HepG2 (cell line): ENCODE data around the gene ANKRD22. TPM values are rescaled to one million over a fixed set of nuclear protein-coding genes. Genes with fewer than 3 reads are reported as not detected.

Experiments used
- ATAC-seq: fragments of 200-7000 bp; cut with Tn5 transposase; 3 replicates; pipeline ENCODE4 v1.9.1; 2020; ENCODE audit warnings: mild to moderate bottlenecking, moderate library complexity
- BruUV-seq: library from RNA; stranded (reverse); fragments of 400-500 nt; replicated peaks from 2 replicates; lab custom pipeline; 2021; lab: Mats Ljungman, UMichigan
- CTCF ChIA-PET: fragments of 300-600 bp; formaldehyde crosslinking; extraction: SDS; loops from one replicate; lab custom pipeline; 2021; ENCODE audit warnings: low total read pairs, inconsistent platforms, low intra/inter-chr PET ratio; lab: Yijun Ruan, JAX
- POLR2A ChIA-PET: fragments of 350-600 bp; sonication (Branson Sonifier 250); formaldehyde crosslinking; loops from one replicate; lab custom pipeline; 2020; ENCODE audit warnings: antibody characterized with exemption, inconsistent platforms; lab: Yijun Ruan, JAX
- DNase-seq: peaks from one replicate; pipeline ENCODE4 v3.0.0-alpha.2; 2015; ENCODE audit warnings: low spot score
- FAIRE-seq: peaks from 3 replicates; lab custom pipeline; 2011; peaks lifted over from hg19 to GRCh38; lab: Jason Lieb, UNC
- H2AFZ ChIP-seq: one replicate; pipeline ENCODE4 v1.6.1; 2011; ENCODE audit warnings: low read length, inconsistent platforms
- H3K27ac ChIP-seq: fragments of 300-600 bp; 3 replicates; pipeline ENCODE4 v1.8.0; 2011; ENCODE audit warnings: mixed run types, mild to moderate bottlenecking, mixed read lengths, low read length, inconsistent platforms; ENCODE audit not compliant: insufficient read depth; ENCODE audit errors: extremely low read length
- H3K27me3 ChIP-seq, 2 experiments: fragments of 200-600 bp in 1 of 2; 2 replicates in 1 of 2; 3 replicates in 1 of 2; pipeline versions ENCODE4 v1.6.0 to v1.8.0; 2011; ENCODE audit warnings: low read length in 2 of 2, mild to moderate bottlenecking in 2 of 2, moderate library complexity in 2 of 2, inconsistent platforms in 1 of 2; ENCODE audit not compliant: insufficient read depth in 2 of 2, control insufficient read depth in 1 of 2
- H3K36me3 ChIP-seq, 2 experiments: fragments of 200-600 bp in 1 of 2; replicated peaks in 1 of 2; 2 replicates in 1 of 2; 3 replicates in 1 of 2; pipeline versions ENCODE4 v1.5.1 to v1.8.0; 2011; ENCODE audit warnings: low read length in 2 of 2, inconsistent platforms in 1 of 2; ENCODE audit not compliant: insufficient read depth in 2 of 2, control insufficient read depth in 1 of 2
- H3K4me1 ChIP-seq: 2 replicates; pipeline ENCODE4 v1.5.1; 2012; ENCODE audit warnings: low read length, inconsistent platforms; ENCODE audit not compliant: insufficient read depth
- H3K4me2 ChIP-seq: 2 replicates; pipeline ENCODE4 v1.6.0; 2011; ENCODE audit warnings: low read depth, low read length, inconsistent platforms
- H3K4me3 ChIP-seq, 3 experiments: fragments of 200-600 bp in 1 of 3; sonication (generic), shearing (Covaris generic) in 1 of 3; replicated peaks in 1 of 3; 2 replicates each; pipeline ENCODE4 v1.5.1; 2011 to 2016; ENCODE audit warnings: low read length in 3 of 3, inconsistent platforms in 2 of 3, low read depth in 2 of 3, mild to moderate bottlenecking in 2 of 3, control low read depth in 1 of 3, mixed read lengths in 1 of 3; ENCODE audit not compliant: insufficient read depth in 1 of 3
- H3K79me2 ChIP-seq: one replicate; pipeline ENCODE4 v1.6.1; 2011; ENCODE audit warnings: low read length, inconsistent platforms; ENCODE audit not compliant: insufficient read depth
- H3K9ac ChIP-seq: 2 replicates; pipeline ENCODE4 v1.6.0; 2011; ENCODE audit warnings: mild to moderate bottlenecking, low read depth, low read length, inconsistent platforms; ENCODE audit not compliant: insufficient read depth
- H3K9me3 ChIP-seq: 2 replicates; pipeline ENCODE4 v1.5.1; 2012; ENCODE audit warnings: mild to moderate bottlenecking, low read length
- H4K20me1 ChIP-seq: 2 replicates; pipeline ENCODE4 v1.6.0; 2011; ENCODE audit warnings: inconsistent platforms, mild to moderate bottlenecking, low read length, moderate library complexity; ENCODE audit not compliant: insufficient read depth
- AHR ChIP-seq: IDR thresholded peaks from 2 replicates; pipeline ENCODE4 v1.6.1; 2018; ENCODE audit warnings: missing genetic modification reagents, missing compliant biosample characterization
- EED ChIP-seq: sonication (generic); formaldehyde crosslinking; IDR thresholded peaks from 2 replicates; pipeline ENCODE4 v1.5.0; 2020; ENCODE audit warnings: mild to moderate bottlenecking, missing genetic modification reagents
- HES4 ChIP-seq: sonication (generic); formaldehyde crosslinking; IDR thresholded peaks from 2 replicates; pipeline ENCODE4 v1.9.0; 2021; ENCODE audit warnings: mild to moderate bottlenecking, missing genetic modification reagents, borderline replicate concordance
- HHEX ChIP-seq: IDR thresholded peaks from 2 replicates; pipeline ENCODE4 v1.6.1; 2016; ENCODE audit warnings: control low read depth
- HNRNPK ChIP-seq: fragments of 200-400 bp; formaldehyde crosslinking; IDR thresholded peaks from 2 replicates; pipeline ENCODE4 v1.6.1; 2018; ENCODE audit warnings: low read length, low read depth, moderate library complexity, mild to moderate bottlenecking; ENCODE audit not compliant: poor library complexity, severe bottlenecking
- MBD4 ChIP-seq: IDR thresholded peaks from 2 replicates; pipeline ENCODE4 v1.6.1; 2012; ENCODE audit warnings: low read length, inconsistent platforms, borderline replicate concordance
- NFE2L1 ChIP-seq: sonication (generic); formaldehyde crosslinking; IDR thresholded peaks from 2 replicates; pipeline ENCODE4 v1.4.0; 2020; ENCODE audit warnings: missing genetic modification reagents, mild to moderate bottlenecking, borderline replicate concordance
- NFRKB ChIP-seq: fragments of 450-650 bp; IDR thresholded peaks from 2 replicates; pipeline ENCODE4 v1.6.1; 2017
- POLR2A ChIP-seq, 2 experiments: IDR thresholded peaks; 2 replicates each; pipeline ENCODE4 v1.6.1; 2011; ENCODE audit warnings: low read depth in 2 of 2, low read length in 2 of 2, mild to moderate bottlenecking in 1 of 2, moderate library complexity in 1 of 2; ENCODE audit not compliant: insufficient read depth in 1 of 2
- PPARG ChIP-seq: conservative IDR thresholded peaks from 2 replicates; pipeline ENCODE4 v1.6.1; 2016; ENCODE audit warnings: missing biosample characterization, missing genetic modification reagents
- SMC3 ChIP-seq: IDR thresholded peaks from 2 replicates; pipeline ENCODE4 v1.6.1; 2011; ENCODE audit warnings: low read length, improper control_type of control experiment
- SOX5 ChIP-seq: IDR thresholded peaks from 2 replicates; pipeline ENCODE4 v1.6.1; 2016; ENCODE audit warnings: borderline replicate concordance
- STAG1 ChIP-seq: sonication (generic); formaldehyde crosslinking; IDR thresholded peaks from 2 replicates; pipeline ENCODE4 v1.4.0; 2020; ENCODE audit warnings: missing genetic modification reagents
- SYNCRIP ChIP-seq: fragments of 200-400 bp; formaldehyde crosslinking; IDR thresholded peaks from 2 replicates; pipeline ENCODE4 v1.6.1; 2018; ENCODE audit warnings: mild to moderate bottlenecking, low read depth, low read length; ENCODE audit not compliant: insufficient read depth
- ZFP36L1 ChIP-seq: sonication (generic); formaldehyde crosslinking; IDR thresholded peaks from 2 replicates; pipeline ENCODE4 v1.8.0; 2022; ENCODE audit warnings: mild to moderate bottlenecking, missing genetic modification reagents, moderate library complexity
- ZKSCAN1 ChIP-seq: fragments of 150-350 bp; IDR thresholded peaks from 2 replicates; pipeline ENCODE4 v1.6.1; 2014; ENCODE audit warnings: low read length
- ZNF510 ChIP-seq: sonication (generic); formaldehyde crosslinking; IDR thresholded peaks from 2 replicates; pipeline ENCODE4 v1.4.0; 2020; ENCODE audit warnings: low read depth, mild to moderate bottlenecking, missing genetic modification reagents
- WGBS: methylation state at CpG from one replicate; pipeline ENCODE4 v1.1.6; 2017; ENCODE audit warnings: low lambda C conversion rate; 5-methylcytosine and 5-hydroxymethylcytosine counted together
- in situ Hi-C: cut with HindIII; loops from 2 replicates; pipeline ENCODE4 v1.10.0; 2017; ENCODE audit warnings: low pct_unique_long_range_greater_than_20kb; ENCODE audit not compliant: extremely low pct_ligation_motif_present
- intact Hi-C: fragments of 100-400 bp; cut with micrococcal nuclease; formaldehyde crosslinking; loops from one replicate; pipeline ENCODE4 v1.10.0; 2022; ENCODE audit not compliant: unreplicated experiment
- polyA plus RNA-seq, 8 experiments: library from polyadenylated mRNA; depleted of rRNA in 3 of 8; stranded (reverse) in 7 of 8; unstranded in 1 of 8; fragments of >200 nt; fragmentation: Illumina TruSeq in 4 of 8; extraction: Trizol in 4 of 8; gene quantifications; 2 replicates each; pipeline versions ENCODE4 v1.2.1 to v1.2.3, GENCODE V29; 2011 to 2016; ENCODE audit warnings: low read depth in 4 of 8, missing spikeins in 1 of 8, mixed read lengths in 1 of 8; ENCODE audit not compliant: insufficient read depth in 1 of 8
- total RNA-seq, 5 experiments: library from RNA; depleted of rRNA; stranded (reverse); fragments of >200 nt; fragmentation: Illumina TruSeq; extraction: Trizol; gene quantifications; 2 replicates each; pipeline ENCODE4 v1.2.3, GENCODE V29; 2016; ENCODE audit warnings: low read depth in 1 of 5
- TF ChIP-seq, protein P1 (sequence below): sonication (generic); formaldehyde crosslinking; IDR thresholded peaks from 2 replicates; pipeline ENCODE4 v1.9.0; 2022; ENCODE audit warnings: missing genetic modification reagents, mild to moderate bottlenecking, borderline replicate concordance
- TF ChIP-seq, protein P2 (sequence below): sonication (generic); formaldehyde crosslinking; IDR thresholded peaks from 2 replicates; pipeline ENCODE4 v1.5.0; 2020; ENCODE audit warnings: missing genetic modification reagents, mild to moderate bottlenecking, borderline replicate concordance
- TF ChIP-seq, protein P3 (sequence below): sonication (generic); formaldehyde crosslinking; IDR thresholded peaks from 2 replicates; pipeline ENCODE4 v1.5.0; 2020; ENCODE audit warnings: mild to moderate bottlenecking, missing genetic modification reagents, moderate library complexity

ANKRD22 gene
- total and polyA plus RNA-seq, 2 of the 13 experiments (the other 11 are each of a cell fraction or from before 2014, with no cell fraction given): not detected

DNA sequence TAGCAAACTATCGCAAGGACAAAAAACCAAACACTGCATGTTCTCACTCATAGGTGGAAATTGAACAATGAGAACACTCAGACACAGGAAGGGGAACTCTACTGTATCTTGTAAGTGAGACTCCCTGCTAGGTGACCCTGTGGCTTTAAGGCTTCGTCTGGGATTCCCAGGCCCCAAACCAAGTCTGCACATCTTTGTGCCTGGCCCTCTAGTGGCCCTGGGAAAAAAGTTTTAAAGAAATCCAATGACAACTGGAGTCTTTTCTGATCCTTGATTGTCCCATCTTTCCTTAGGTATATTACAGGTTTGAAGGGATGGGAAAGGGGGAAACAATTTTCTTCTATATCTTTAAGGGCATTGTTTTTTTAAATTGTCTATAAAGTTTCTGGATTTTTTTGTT lies 59.7 kb downstream of the ANKRD22 start:
- intact Hi-C loops: loop anchor here (1.0 kb wide), 2 partner anchors 104 kb away; no protein-coding TSS in a partner anchor
- H3K9me3 ChIP-seq: no peaks in the 10 kb centered on the region
- no peak overlapping the region for H3K4me2 ChIP-seq
- no peaks in the 10 kb centered on the region for H3K36me3 ChIP-seq
- in situ Hi-C loops: no loop called here
- TF ChIP-seq, protein P1, sequence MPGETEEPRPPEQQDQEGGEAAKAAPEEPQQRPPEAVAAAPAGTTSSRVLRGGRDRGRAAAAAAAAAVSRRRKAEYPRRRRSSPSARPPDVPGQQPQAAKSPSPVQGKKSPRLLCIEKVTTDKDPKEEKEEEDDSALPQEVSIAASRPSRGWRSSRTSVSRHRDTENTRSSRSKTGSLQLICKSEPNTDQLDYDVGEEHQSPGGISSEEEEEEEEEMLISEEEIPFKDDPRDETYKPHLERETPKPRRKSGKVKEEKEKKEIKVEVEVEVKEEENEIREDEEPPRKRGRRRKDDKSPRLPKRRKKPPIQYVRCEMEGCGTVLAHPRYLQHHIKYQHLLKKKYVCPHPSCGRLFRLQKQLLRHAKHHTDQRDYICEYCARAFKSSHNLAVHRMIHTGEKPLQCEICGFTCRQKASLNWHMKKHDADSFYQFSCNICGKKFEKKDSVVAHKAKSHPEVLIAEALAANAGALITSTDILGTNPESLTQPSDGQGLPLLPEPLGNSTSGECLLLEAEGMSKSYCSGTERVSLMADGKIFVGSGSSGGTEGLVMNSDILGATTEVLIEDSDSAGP: peak; percentile 41; the same call in 1 of the 2 replicates
- TF ChIP-seq SOX5 (CRISPR knock-in tag) (no peak), POLR2A (IDR thresholded peaks at IDR 0.05; ENCODE audit: insufficient read depth in 1 of 2, low read depth in 2 of 2, low read length in 2 of 2) (no peak), SMC3 (peak; percentile 13; the same call in 1 of the 2 replicates), HHEX (CRISPR knock-in tag) (no peak), ZNF510 (CRISPR knock-in tag) (no peak), PPARG (CRISPR knock-in tag) (no peak), ZFP36L1 (CRISPR knock-in tag) (no peak), AHR (CRISPR knock-in tag) (no peak), MBD4 (no peak), HNRNPK (no peak), STAG1 (peak; percentile 28; the same call in 1 of the 2 replicates), ZKSCAN1 (no peak), EED (no peak), SYNCRIP (no peak), NFRKB (no peak), HES4 (CRISPR knock-in tag) (no peak), NFE2L1 (CRISPR knock-in tag) (no peak)
- TF ChIP-seq, protein P2, sequence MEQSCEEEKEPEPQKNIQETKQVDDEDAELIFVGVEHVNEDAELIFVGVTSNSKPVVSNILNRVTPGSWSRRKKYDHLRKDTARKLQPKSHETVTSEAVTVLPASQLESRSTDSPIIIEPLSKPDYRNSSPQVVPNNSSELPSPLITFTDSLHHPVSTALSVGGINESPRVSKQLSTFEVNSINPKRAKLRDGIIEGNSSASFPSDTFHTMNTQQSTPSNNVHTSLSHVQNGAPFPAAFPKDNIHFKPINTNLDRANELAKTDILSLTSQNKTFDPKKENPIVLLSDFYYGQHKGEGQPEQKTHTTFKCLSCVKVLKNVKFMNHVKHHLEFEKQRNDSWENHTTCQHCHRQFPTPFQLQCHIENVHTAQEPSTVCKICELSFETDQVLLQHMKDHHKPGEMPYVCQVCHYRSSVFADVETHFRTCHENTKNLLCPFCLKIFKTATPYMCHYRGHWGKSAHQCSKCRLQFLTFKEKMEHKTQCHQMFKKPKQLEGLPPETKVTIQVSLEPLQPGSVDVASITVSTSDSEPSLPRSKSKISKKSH: no peak
- TF ChIP-seq, protein P3, sequence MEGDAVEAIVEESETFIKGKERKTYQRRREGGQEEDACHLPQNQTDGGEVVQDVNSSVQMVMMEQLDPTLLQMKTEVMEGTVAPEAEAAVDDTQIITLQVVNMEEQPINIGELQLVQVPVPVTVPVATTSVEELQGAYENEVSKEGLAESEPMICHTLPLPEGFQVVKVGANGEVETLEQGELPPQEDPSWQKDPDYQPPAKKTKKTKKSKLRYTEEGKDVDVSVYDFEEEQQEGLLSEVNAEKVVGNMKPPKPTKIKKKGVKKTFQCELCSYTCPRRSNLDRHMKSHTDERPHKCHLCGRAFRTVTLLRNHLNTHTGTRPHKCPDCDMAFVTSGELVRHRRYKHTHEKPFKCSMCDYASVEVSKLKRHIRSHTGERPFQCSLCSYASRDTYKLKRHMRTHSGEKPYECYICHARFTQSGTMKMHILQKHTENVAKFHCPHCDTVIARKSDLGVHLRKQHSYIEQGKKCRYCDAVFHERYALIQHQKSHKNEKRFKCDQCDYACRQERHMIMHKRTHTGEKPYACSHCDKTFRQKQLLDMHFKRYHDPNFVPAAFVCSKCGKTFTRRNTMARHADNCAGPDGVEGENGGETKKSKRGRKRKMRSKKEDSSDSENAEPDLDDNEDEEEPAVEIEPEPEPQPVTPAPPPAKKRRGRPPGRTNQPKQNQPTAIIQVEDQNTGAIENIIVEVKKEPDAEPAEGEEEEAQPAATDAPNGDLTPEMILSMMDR (CRISPR knock-in tag): peak; percentile 45
- no peaks in the 10 kb centered on the region for H4K20me1 ChIP-seq
- H2AFZ ChIP-seq: no peak overlapping the region
- H3K79me2 ChIP-seq: no peaks in the 10 kb centered on the region
- FAIRE-seq (peak; percentile 53), DNase-seq (peak; percentile 8), ATAC-seq (peak; percentile 79)
- no peak overlapping the region for H3K27ac ChIP-seq
- H3K4me1 ChIP-seq: no peaks in the 10 kb centered on the region
- H3K9ac ChIP-seq: no peak overlapping the region
- ChIA-PET CTCF (interaction anchor here (1.2 to 1.5 kb wide), 2 partner anchors 104 to 227 kb away, joined by 3 to 7 read pairs; no protein-coding TSS in a partner anchor), POLR2A (no interaction called here)
- 47% methylated on average over 2 of the region's 2 CpGs for WGBS
- no peaks in the 10 kb centered on the region for H3K27me3 ChIP-seq
- no peak overlapping the region for H3K4me3 ChIP-seq
- no TSS peak for BruUV-seq
